Stimulated activated naive B cell treated with anti-CD40 and anti-IgM and Interleukin-4, amounts not matched to agents 10 μg/mL and 1 μg/mL and 100 μg/mL, for 72 hours (primary cell): ENCODE results near the gene PLAGL1.
"Not testable (repeated sequence)": the region's sequence is repeated elsewhere in the genome, so short reads cannot be mapped to it uniquely, and the experiment has no call there.

Experiments used
- ATAC-seq, 2 donors: fragments of 150-1000 bp; cut with Tn5 transposase; replicated peaks; 2 replicates each; pipeline ENCODE4 v1.10.0; 2021; ENCODE audit warnings: moderate library complexity in 1 of 2
- DNase-seq: peaks from one replicate; pipeline ENCODE4 v3.0.0; 2021
- H3K27ac Mint-ChIP-seq: one replicate; pipeline ENCODE4 v1.8.0; 2022; ENCODE audit warnings: mild to moderate bottlenecking, mixed read lengths
- H3K27me3 Mint-ChIP-seq, 2 donors: one replicate each; pipeline ENCODE4 v1.8.0; 2022; ENCODE audit warnings: mixed read lengths in 2 of 2
- H3K36me3 Mint-ChIP-seq, 2 donors: one replicate each; pipeline ENCODE4 v1.8.0; 2022; ENCODE audit warnings: mixed read lengths in 2 of 2, mild to moderate bottlenecking in 1 of 2
- H3K4me1 Mint-ChIP-seq, 2 donors: one replicate each; pipeline ENCODE4 v1.8.0; 2022; ENCODE audit warnings: mixed read lengths in 2 of 2, mild to moderate bottlenecking in 1 of 2
- H3K4me3 Mint-ChIP-seq, 2 donors: one replicate each; pipeline ENCODE4 v1.8.0; 2022; ENCODE audit warnings: mild to moderate bottlenecking in 2 of 2, mixed read lengths in 2 of 2, moderate library complexity in 1 of 2
- H3K9me3 Mint-ChIP-seq, 2 donors: one replicate each; pipeline ENCODE4 v1.8.0; 2022; ENCODE audit warnings: mixed read lengths in 2 of 2, mild to moderate bottlenecking in 1 of 2

Gene PLAGL1

DNA sequence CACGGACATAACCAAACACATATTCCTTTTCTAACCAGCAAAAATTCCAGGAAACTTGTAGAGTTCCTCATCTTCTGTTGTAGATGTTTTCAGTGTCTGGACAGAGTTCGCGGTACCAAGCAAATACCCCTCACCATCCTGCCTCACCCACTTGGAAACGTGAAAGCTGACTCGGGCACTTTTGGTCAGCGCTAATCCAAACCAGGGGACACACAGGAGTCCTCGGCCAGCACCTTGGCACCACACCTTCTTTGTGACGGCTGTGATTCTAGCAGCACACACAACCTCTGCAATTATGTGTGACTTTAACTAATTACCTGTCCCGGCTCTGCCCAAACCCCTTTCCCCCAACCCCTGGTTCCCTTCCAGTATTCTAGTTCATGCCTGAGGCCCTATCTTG, 58.1 kb downstream of the PLAGL1 start:
- peaks cover 31 to 55% of the 10 kb centered on the region in 2 donors for H3K36me3 Mint-ChIP-seq
- DNase-seq (no peak), ATAC-seq (no peak)
- H3K27ac Mint-ChIP-seq, result no peak overlapping the region
- H3K27me3 Mint-ChIP-seq, result no peaks in the 10 kb centered on the region
- H3K4me3 Mint-ChIP-seq, result no peak overlapping the region
- H3K4me1 Mint-ChIP-seq, result no peaks in the 10 kb centered on the region
- H3K9me3 Mint-ChIP-seq, result peaks cover 3 to 5% of the 10 kb centered on the region in 2 donors

DNA sequence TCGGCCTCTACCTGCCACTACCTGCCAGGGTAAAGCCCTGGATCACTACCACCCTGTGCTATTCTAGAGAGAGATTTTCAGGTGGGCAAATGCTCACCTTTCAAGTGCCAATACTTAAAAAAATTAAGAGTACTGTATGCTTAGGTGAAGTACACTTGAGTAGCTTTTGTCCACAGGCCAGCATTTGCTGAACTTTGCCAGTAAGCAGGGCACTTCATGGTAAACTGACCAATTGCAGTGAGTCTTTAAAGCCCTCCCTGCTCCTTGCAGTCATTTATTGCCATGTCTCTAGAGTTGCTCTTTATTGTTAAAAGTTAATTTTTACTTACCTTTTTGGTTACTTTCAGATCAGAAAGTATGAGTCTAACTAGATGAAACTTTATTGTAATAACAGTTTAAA, 58.5 kb downstream of the PLAGL1 start:
- H3K27me3 Mint-ChIP-seq, result no peaks in the 10 kb centered on the region
- H3K4me1 Mint-ChIP-seq, result no peaks in the 10 kb centered on the region
- peaks cover 3 to 5% of the 10 kb centered on the region in 2 donors for H3K9me3 Mint-ChIP-seq
- H3K27ac Mint-ChIP-seq, result no peak overlapping the region
- no peak overlapping the region for H3K4me3 Mint-ChIP-seq
- peaks cover 31 to 55% of the 10 kb centered on the region in 2 donors for H3K36me3 Mint-ChIP-seq
- DNase-seq, result no peak
- ATAC-seq, result no peak

DNA sequence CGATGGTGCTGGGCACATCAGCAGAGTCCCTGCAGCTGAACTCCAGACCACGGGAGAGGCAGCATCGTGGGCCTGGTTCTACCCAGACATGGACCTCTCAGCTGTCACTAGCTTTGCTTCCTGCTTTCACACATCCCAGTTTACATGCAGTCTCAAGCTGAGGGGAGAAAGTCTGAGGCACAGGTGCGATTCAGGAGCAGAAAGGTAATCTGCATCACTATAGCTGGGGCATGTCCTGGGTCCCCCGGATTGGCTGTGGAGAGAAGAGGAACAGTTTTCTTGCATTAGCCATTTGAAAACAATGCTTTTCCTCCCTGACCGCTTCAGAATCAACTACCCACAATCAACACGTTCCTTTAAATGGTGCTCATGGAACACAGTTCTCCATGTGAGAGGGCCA, 59.9 kb downstream of the PLAGL1 start:
- Mint-ChIP-seq H3K27ac (no peak overlapping the region), H3K36me3 (peaks cover 31 to 55% of the 10 kb centered on the region in 2 donors), H3K27me3 (no peaks in the 10 kb centered on the region), H3K4me1 (no peaks in the 10 kb centered on the region), H3K4me3 (no peak overlapping the region), H3K9me3 (peaks cover 3 to 5% of the 10 kb centered on the region in 2 donors)
- DNase-seq (no peak), ATAC-seq (no peak)

DNA sequence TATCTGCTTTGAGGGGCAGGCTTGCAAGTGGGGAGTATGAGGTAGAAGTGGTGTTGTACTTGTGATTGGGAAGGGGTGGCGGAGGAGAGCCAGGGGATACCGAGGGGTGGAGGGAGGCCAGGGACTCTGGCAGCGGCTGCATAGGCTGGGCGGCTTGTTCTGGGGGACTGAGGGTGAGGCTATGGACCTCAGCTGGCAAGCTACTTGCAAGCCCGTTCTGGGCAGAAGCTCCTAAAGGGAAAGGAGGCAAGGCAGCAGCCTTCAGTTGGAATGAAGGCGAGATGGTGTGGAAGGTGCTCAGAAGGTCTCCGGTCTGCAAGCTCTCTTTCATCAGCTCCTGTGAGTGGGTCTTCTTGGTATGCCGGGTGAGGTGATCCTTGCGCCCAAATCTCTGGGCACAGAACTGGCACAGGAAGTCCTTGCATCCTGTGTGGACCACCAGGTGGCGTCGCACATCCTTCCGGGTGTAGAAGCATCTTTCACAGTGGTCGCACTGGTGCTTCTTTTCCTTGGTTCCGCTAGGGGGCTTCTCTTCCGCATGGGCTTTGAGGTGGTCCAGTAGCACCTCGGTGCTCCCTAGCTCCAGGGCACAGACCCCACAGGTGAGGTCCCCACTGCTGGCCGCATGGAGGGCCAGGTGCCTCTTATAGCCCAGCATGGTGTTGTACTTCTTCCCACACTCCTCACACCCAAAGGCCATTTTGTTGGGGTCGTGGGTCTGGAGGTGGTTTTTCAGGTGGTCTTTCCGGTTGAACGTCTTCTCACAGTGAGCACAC, 66.0 kb downstream of the PLAGL1 start:
- H3K27ac Mint-ChIP-seq, result peak overlapping the region; percentile 9

DNA sequence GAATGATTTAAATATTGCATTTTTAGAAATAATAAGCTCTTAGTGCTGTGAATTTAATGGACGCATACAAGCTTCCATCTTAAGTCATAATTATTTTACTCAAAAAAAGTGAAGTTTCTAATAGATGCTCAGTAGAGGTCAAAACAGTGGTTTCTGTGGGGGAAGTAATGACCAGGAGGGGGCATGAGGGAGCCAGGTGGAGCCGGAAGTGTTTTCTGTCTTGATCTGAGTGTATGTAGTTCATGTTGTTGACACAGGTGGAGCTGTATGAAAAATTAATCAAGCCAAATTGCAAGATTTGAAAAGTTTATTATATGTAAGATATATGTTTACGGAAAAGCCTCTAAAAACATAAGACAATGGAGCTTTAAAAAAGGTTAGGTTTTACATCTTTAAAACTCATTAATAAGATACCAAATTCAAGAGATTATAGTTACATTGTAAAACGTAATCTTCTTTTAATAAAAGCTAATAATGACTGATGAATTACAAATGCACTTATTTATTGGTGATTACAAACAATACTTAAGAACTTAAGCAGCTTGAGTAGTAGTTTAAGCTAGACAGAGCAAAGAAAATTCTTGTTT, 68.0 kb downstream of the PLAGL1 start:
- peaks cover 2 to 11% of the 10 kb centered on the region in 2 donors for H3K4me1 Mint-ChIP-seq
- no peaks in the 10 kb centered on the region for H3K27me3 Mint-ChIP-seq
- DNase-seq (peak; percentile 36), ATAC-seq (peak; percentile 89 to 93)
- no peak overlapping the region for H3K4me3 Mint-ChIP-seq
- H3K27ac Mint-ChIP-seq, result no peak overlapping the region
- peaks cover 13 to 20% of the 10 kb centered on the region in 2 donors for H3K36me3 Mint-ChIP-seq
- H3K9me3 Mint-ChIP-seq, result no peaks in the 10 kb centered on the region

More for the DNA sequence above, 66.0 kb downstream of the PLAGL1 start:
- peaks cover 0 to under 1% of the 10 kb centered on the region in 2 donors for H3K9me3 Mint-ChIP-seq
- DNase-seq (peak; percentile 11), ATAC-seq (peak; percentile 46 to 58)
- H3K4me3 Mint-ChIP-seq, result no peak overlapping the region
- no peaks in the 10 kb centered on the region for H3K27me3 Mint-ChIP-seq
- peaks cover 15 to 29% of the 10 kb centered on the region in 2 donors for H3K36me3 Mint-ChIP-seq
- H3K4me1 Mint-ChIP-seq, result peaks cover 2 to 11% of the 10 kb centered on the region in 2 donors

DNA sequence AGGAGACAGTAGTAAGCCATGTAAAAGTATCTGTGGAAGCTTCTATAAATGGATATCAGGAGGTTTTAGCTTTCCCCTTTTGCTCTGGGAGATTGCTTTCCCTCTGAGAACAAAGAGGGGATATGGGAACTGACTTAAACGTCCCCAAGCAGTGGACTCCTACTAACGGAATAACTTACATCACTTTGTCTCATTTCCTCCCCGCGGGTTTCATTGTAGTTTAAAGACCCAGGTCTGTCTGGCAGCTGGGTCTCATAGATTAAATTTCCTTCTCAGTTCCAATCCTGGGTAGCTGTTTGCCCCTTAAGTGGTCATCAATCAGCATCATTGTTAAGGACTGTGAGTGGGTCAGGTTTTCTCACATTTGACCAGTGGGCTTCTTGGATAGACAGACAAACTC, 68.7 kb downstream of the PLAGL1 start:
- no peak for DNase-seq
- Mint-ChIP-seq H3K36me3 (peaks cover 18 to 27% of the 10 kb centered on the region in 2 donors), H3K9me3 (no peaks in the 10 kb centered on the region), H3K27me3 (no peaks in the 10 kb centered on the region), H3K27ac (no peak overlapping the region), H3K4me3 (no peak overlapping the region), H3K4me1 (peaks cover 2 to 11% of the 10 kb centered on the region in 2 donors)
- ATAC-seq, result peak; percentile 27 to 46

DNA sequence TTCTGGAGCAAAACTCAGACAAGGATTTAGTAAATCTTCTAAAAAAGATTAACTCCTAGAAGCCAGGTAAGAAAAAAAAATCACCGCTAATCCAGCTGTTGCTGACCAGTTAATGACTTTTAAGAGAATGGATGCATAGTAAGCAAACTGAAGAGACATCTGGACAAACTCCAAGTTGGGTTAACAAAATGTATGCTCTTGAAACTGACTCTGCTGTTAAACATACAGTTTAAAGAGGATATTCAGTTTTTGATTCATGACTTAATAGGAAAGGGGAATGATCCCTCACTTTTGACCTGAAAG, 70.4 kb downstream of the PLAGL1 start:
- H3K27ac Mint-ChIP-seq, result no peak overlapping the region
- no peaks in the 10 kb centered on the region for H3K27me3 Mint-ChIP-seq
- ATAC-seq, result no peak
- no peak overlapping the region for H3K4me3 Mint-ChIP-seq
- H3K36me3 Mint-ChIP-seq, result peaks cover 35 to 45% of the 10 kb centered on the region in 2 donors
- peaks cover 0 to under 1% of the 10 kb centered on the region in 2 donors for H3K9me3 Mint-ChIP-seq
- no peak for DNase-seq
- peaks cover 2 to 11% of the 10 kb centered on the region in 2 donors for H3K4me1 Mint-ChIP-seq

DNA sequence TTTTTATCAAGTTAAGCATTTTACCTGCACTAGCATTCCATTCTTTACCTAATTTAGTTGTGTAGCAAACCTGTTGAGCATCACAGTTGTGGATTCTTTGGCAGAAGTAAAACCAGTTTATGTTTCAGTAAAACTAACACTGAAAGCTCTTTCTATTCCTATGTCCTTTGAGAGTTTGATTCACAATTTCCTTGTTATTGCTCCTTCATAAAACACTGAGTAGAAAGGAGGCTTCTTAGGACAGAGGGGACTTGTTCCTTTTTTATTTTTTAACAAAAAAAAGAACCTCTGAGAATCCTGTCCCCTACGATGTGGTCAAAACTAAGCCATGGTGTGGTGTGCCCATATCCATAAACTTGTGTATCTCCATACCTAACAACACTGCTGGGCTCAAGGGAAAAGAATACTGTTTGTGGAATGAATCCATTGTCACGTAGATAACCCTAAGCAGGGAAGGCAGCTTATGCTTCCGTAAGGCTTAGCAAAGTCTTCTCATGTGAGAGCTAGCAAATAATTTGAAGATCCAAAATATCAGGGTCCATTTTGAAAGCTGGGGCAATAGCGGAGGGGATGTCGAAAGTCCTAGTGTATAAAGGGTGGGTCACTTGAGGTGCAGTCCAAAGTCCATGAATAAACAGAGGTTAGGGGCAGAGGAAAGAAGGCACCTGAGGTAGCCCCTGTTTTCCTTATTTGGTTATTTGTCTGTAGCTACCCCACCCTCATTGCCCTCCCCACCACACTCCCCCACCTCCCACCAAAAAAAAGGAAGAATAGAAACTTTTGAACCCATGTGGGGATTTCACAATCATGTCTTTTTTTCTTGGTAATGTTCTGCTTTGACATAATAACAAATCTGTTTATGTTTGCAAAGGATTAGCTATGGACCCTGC, 71.0 kb downstream of the PLAGL1 start:
- Mint-ChIP-seq H3K27me3 (no peaks in the 10 kb centered on the region), H3K9me3 (peaks cover 4 to 5% of the 10 kb centered on the region in 2 donors), H3K4me1 (peaks cover 2 to 11% of the 10 kb centered on the region in 2 donors), H3K36me3 (peaks cover 35 to 46% of the 10 kb centered on the region in 2 donors), H3K4me3 (no peak overlapping the region), H3K27ac (no peak overlapping the region)
- DNase-seq, result no peak
- no peak for ATAC-seq

DNA sequence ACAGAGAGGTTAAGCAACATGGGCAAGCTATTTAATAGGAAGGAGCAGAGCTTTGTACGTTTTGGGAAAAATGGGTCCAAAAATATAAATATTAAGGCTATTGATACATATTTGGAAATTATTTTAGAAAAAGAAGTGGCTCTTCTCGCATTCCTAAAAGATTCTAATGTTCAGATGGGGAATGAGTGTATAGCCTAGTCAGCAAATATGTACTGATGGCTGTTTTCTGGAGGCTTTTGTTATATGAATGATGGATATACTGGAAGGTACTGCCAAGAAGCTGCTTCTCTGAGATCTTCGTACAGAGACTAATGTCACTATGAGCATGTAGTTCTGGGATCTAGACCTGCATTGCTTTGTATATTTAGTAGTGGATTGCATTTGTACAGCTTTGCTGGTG, 71.7 kb downstream of the PLAGL1 start:
- H3K4me3 Mint-ChIP-seq, result no peak overlapping the region
- peaks cover 4 to 8% of the 10 kb centered on the region in 2 donors for H3K9me3 Mint-ChIP-seq
- H3K4me1 Mint-ChIP-seq, result peaks cover 0 to 11% of the 10 kb centered on the region in 2 donors
- no peaks in the 10 kb centered on the region for H3K27me3 Mint-ChIP-seq
- peaks cover 38 to 46% of the 10 kb centered on the region in 2 donors for H3K36me3 Mint-ChIP-seq
- ATAC-seq (no peak), DNase-seq (no peak)
- H3K27ac Mint-ChIP-seq, result no peak overlapping the region

DNA sequence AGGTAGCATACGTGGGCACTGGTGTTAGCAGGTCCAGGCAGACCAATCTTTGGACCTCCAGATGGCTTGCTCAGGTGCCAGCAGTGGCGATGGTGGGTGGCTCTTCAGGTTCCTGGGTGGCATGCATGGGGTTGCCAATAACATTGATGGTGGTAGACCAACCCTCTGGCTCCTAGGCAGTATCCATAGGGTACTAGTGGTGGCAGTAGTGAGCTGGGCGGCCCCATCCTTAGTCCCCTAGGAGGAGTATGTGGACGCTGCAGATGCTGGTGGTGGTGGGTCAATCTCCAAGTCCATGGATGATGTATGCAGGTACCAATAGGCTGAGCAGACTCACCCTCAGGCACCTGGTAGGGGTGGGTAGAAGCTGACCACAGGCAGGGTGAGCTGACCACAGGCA, 73.2 kb downstream of the PLAGL1 start:
- peaks cover 0 to 7% of the 10 kb centered on the region in 2 donors for H3K4me1 Mint-ChIP-seq
- H3K27ac Mint-ChIP-seq, result no peak overlapping the region
- H3K36me3 Mint-ChIP-seq, result peaks cover 46 to 54% of the 10 kb centered on the region in 2 donors
- H3K27me3 Mint-ChIP-seq, result no peaks in the 10 kb centered on the region
- no peak for ATAC-seq
- no peak for DNase-seq
- peaks cover 13 to 17% of the 10 kb centered on the region in 2 donors for H3K9me3 Mint-ChIP-seq
- no peak overlapping the region for H3K4me3 Mint-ChIP-seq

DNA sequence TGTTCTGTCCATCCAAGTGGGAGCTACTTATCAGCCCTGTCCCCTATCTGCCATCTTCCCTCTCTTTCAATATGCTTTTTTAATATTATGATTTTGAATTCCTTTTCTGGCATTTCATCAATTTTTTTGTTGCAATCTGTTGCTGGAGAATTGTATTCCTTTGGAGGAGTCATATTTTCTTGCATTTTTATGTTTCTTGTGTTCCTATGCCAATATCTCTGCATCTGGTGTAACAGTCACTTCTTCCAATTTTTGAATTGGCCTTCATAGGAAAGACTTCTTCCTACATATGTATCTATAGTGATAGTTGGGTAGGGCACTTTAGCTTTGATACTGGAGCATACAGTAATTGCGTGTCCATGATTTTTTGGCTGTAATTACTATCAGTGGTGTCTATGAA, 73.7 kb downstream of the PLAGL1 start:
- no peak for ATAC-seq
- Mint-ChIP-seq H3K36me3 (peaks cover 51 to 59% of the 10 kb centered on the region in 2 donors), H3K4me3 (no peak overlapping the region), H3K4me1 (peaks cover 0 to 2% of the 10 kb centered on the region in 2 donors), H3K27ac (no peak overlapping the region), H3K9me3 (peaks cover 18 to 22% of the 10 kb centered on the region in 2 donors), H3K27me3 (no peaks in the 10 kb centered on the region)
- DNase-seq, result no peak

DNA sequence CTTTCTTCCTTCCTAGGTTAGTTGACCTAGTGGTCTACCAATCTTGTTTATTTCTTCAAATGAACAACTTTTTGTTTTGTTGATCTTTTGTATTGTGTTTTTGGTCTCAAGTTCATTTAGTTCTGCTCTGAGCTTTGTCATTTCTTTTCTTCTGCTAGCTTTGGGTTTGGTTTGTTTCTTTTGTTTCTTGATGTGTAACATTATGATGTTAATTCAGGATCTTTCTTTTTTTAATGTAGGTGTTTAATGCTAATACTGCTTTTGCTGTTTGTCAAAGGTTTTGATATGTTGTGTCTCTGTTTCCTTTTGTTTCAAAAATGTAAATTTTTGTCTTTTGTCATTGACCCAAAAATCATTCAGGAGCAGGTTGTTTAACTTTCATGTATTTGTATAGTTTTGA, 78.1 kb downstream of the PLAGL1 start:
- DNase-seq (no peak), ATAC-seq (no peak)
- H3K36me3 Mint-ChIP-seq, result peaks cover 79 to 81% of the 10 kb centered on the region in 2 donors
- H3K4me1 Mint-ChIP-seq, result peaks cover 0 to 2% of the 10 kb centered on the region in 2 donors
- H3K27me3 Mint-ChIP-seq, result no peaks in the 10 kb centered on the region
- peaks cover 29 to 35% of the 10 kb centered on the region in 2 donors for H3K9me3 Mint-ChIP-seq
- H3K4me3 Mint-ChIP-seq, result no peak overlapping the region
- H3K27ac Mint-ChIP-seq, result no peak overlapping the region

DNA sequence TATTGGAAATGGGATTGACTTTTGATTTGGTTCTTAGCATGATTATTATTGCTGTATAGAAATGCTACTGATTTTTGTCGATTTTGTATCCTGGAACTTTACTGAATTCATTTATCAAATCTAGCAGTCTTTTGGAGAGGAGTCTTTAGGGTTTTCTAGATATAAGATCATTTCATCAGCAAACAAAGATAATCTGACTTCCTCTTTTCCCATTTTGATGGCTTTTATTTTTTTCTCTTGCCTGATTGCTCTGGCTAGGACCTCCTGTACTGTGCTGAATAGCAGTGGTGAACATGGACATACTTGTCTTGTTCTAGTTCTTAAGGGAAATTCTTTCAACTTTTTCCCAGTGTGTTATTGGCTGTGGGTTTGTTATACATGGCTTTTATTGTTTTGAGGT, 79.2 kb downstream of the PLAGL1 start:
- peaks cover 72 to 74% of the 10 kb centered on the region in 2 donors for H3K36me3 Mint-ChIP-seq
- H3K9me3 Mint-ChIP-seq, result peaks cover 31 to 35% of the 10 kb centered on the region in 2 donors
- H3K4me3 Mint-ChIP-seq, result no peak overlapping the region
- H3K4me1 Mint-ChIP-seq, result peaks cover 0 to 2% of the 10 kb centered on the region in 2 donors
- no peak for DNase-seq
- no peaks in the 10 kb centered on the region for H3K27me3 Mint-ChIP-seq
- ATAC-seq, result no peak
- no peak overlapping the region for H3K27ac Mint-ChIP-seq

DNA sequence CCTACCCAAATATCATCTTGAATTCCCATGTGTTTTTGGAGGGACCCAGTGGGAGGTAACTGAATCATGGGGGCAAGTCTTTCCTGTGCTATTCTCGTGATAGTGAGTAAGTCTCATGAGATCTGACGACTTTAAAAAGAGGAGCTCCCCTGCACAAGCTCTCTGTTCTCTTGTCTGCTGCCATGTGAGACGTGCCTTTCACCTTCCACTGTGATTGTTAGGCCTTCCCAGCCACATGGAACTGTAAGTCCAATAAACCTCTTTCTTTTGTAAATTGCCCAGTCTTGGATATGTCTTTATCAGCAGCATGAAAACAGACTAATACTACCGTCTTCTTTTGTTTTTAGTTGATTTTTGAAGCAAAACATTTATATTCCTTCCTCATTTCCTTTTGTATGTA, 91.0 kb downstream of the PLAGL1 start:
- not testable (repeated sequence) for DNase-seq, H3K27me3 Mint-ChIP-seq, ATAC-seq, H3K4me1 Mint-ChIP-seq, H3K4me3 Mint-ChIP-seq, H3K27ac Mint-ChIP-seq
- Mint-ChIP-seq H3K36me3 (peaks cover 70 to 84% of the 10 kb centered on the region in 2 donors), H3K9me3 (peaks cover 27% of the 10 kb centered on the region in 2 donors)
